GM12878 (cell line): ENCODE data around the gene TEDC1. TPM values are rescaled to one million over a fixed set of nuclear protein-coding genes. Genes with fewer than 3 reads are reported as not detected.
A peak's percentile ranks its signal among the peaks of the same experiment; 100 is the strongest.

Experiments used
- CEBPB ChIP-seq, 2 experiments: fragments of 150-350 bp in 1 of 2; IDR thresholded peaks; 2 replicates each; pipeline ENCODE4 v1.6.1; 2012 to 2014; ENCODE audit warnings: low read depth in 2 of 2, low read length in 2 of 2, borderline replicate concordance in 1 of 2, inconsistent platforms in 1 of 2
- EGR1 ChIP-seq, 2 experiments: IDR thresholded peaks; 1 replicate in 1 of 2; 2 replicates in 1 of 2; pipeline ENCODE4 v1.6.1; 2011 to 2012; ENCODE audit warnings: low read depth in 2 of 2, low read length in 2 of 2, borderline replicate concordance in 1 of 2, mild to moderate bottlenecking in 1 of 2, moderate library complexity in 1 of 2
- ESRRA ChIP-seq: IDR thresholded peaks from 2 replicates; pipeline ENCODE4 v1.6.1; 2012; ENCODE audit warnings: mild to moderate bottlenecking, low read length, improper control_type of control experiment
- FOS ChIP-seq: IDR thresholded peaks from 3 replicates; pipeline ENCODE4 v1.6.1; 2011; ENCODE audit warnings: borderline replicate concordance; ENCODE audit not compliant: insufficient read length; ENCODE audit errors: extremely low read depth
- GATAD2B ChIP-seq: fragments of 450-650 bp; conservative IDR thresholded peaks from 2 replicates; pipeline ENCODE4 v1.6.1; 2017; ENCODE audit warnings: low read depth, mild to moderate bottlenecking, moderate library complexity
- NFYB ChIP-seq: IDR thresholded peaks from 2 replicates; pipeline ENCODE4 v1.6.1; 2011; ENCODE audit warnings: low read depth, mild to moderate bottlenecking, low read length, improper control_type of control experiment, moderate library complexity; ENCODE audit not compliant: insufficient read depth
- PAX5 ChIP-seq: IDR thresholded peaks from 2 replicates; pipeline ENCODE4 v1.6.1; 2011; ENCODE audit warnings: low read depth, low read length, borderline replicate concordance
- SIN3A ChIP-seq: IDR thresholded peaks from 2 replicates; pipeline ENCODE4 v1.6.1; 2012; ENCODE audit warnings: low read depth, low read length, improper control_type of control experiment
- YBX1 ChIP-seq: fragments of 450-650 bp; IDR thresholded peaks from 2 replicates; pipeline ENCODE4 v1.6.1; 2016; ENCODE audit warnings: antibody characterized with exemption
- ZZZ3 ChIP-seq: IDR thresholded peaks from 2 replicates; pipeline ENCODE4 v1.6.1; 2011; ENCODE audit warnings: low read depth; ENCODE audit not compliant: control insufficient read depth, insufficient read length
- polyA plus RNA-seq, 11 experiments: library from polyadenylated mRNA; depleted of rRNA in 4 of 11; unstranded in 6 of 11; stranded (reverse) in 5 of 11; fragments of >200 nt; fragmentation: Nextera tagmentation in 4 of 11; fragmentation: Illumina TruSeq in 1 of 11; extraction: Ambion mirVana in 4 of 11; extraction: Trizol in 1 of 11; gene quantifications; 1 replicate in 1 of 11; 2 replicates in 10 of 11; pipeline versions ENCODE4 v1.2.1 to v1.2.3, GENCODE V29; 2011 to 2016; ENCODE audit warnings: inconsistent platforms in 2 of 11, missing spikeins in 2 of 11, low read depth in 1 of 11
- total RNA-seq, 4 experiments: library from RNA; depleted of rRNA in 3 of 4; stranded (reverse); fragments of >200 nt in 3 of 4; fragmentation: Illumina TruSeq in 1 of 4; extraction: Trizol in 1 of 4; gene quantifications; 2 replicates each; pipeline versions ENCODE4 v1.2.1 to v1.2.3, GENCODE V29; 2013 to 2021
- TF ChIP-seq, protein P1 (sequence below): IDR thresholded peaks from 2 replicates; pipeline ENCODE4 v1.6.1; 2011; ENCODE audit warnings: borderline replicate concordance, low read depth, mild to moderate bottlenecking, moderate library complexity, mixed read lengths, low read length; ENCODE audit not compliant: insufficient read depth; ENCODE audit errors: extremely low read length
- TF ChIP-seq, protein P2 (sequence below): IDR thresholded peaks from 2 replicates; pipeline ENCODE4 v1.6.1; 2011; ENCODE audit warnings: low read depth, low read length, improper control_type of control experiment, borderline replicate concordance

Gene TEDC1
- total and polyA plus RNA-seq, 10 of the 15 experiments (the other 5 are each of a cell fraction or from before 2014, with no cell fraction given), result 0.19 to 34.2 (median 14.5) TPM

DNA sequence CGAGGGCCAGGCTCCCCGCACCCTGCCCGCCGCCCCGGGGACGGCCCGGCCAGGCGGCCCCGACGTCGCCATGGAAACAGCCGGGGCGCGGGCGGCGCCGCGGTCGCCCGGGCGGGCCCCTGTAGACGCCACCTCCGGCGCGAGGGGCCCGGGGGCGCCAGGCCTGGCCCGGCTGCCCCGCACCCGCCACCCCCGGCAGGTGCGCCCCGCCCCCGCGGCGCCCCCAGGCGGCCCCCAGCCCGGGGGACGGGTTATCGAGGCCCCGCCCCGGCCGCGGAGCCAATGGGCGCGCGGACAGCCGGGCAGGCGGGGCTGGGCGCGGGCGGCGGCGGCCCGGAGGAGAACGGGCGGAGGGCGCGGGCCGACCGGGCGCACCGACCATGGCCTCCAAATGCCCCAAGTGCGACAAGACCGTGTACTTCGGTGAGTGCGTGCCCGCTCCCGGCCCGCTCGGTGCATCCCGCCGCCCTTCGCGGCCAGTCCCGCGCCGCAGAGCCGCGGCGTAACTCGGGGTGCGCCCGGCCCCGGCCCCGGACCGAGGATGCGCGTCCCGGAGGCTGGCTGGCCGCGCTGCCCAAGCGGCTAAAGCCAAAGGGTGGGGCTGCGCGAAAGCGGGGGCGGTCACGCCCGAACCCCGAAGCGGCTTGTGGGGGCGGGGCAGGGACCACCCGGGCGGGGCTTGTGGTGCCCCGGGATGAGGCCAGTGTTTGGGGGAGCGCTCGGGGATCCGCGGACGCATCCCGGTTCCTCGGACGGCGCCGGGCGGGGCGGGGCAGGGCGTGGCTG, 16.4 kb upstream of the TEDC1 start, which contains the start of gene CRIP2 (continued):
- TF ChIP-seq EGR1 (IDR thresholded peaks at IDR 0.05; ENCODE audit: borderline replicate concordance in 1 of 2, low read depth in 2 of 2, low read length in 2 of 2), result peak in 1 of 2 experiments; percentile 49; a peak in 1 of 3 replicates
- TF ChIP-seq FOS, result no peak
- TF ChIP-seq GATAD2B, result no peak
- TF ChIP-seq SIN3A, result no peak
- TF ChIP-seq, protein P1, sequence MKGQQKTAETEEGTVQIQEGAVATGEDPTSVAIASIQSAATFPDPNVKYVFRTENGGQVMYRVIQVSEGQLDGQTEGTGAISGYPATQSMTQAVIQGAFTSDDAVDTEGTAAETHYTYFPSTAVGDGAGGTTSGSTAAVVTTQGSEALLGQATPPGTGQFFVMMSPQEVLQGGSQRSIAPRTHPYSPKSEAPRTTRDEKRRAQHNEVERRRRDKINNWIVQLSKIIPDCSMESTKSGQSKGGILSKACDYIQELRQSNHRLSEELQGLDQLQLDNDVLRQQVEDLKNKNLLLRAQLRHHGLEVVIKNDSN, result no peak
- no peak for TF ChIP-seq YBX1
- no peak for TF ChIP-seq ZZZ3
- TF ChIP-seq ESRRA, result no peak
- no peak for TF ChIP-seq PAX5
- no peak for TF ChIP-seq NFYB
- TF ChIP-seq, protein P2, sequence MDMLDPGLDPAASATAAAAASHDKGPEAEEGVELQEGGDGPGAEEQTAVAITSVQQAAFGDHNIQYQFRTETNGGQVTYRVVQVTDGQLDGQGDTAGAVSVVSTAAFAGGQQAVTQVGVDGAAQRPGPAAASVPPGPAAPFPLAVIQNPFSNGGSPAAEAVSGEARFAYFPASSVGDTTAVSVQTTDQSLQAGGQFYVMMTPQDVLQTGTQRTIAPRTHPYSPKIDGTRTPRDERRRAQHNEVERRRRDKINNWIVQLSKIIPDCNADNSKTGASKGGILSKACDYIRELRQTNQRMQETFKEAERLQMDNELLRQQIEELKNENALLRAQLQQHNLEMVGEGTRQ, result no peak
- no peak for TF ChIP-seq CEBPB (IDR thresholded peaks at IDR 0.05; ENCODE audit: borderline replicate concordance in 1 of 2, low read depth in 2 of 2, low read length in 2 of 2)
